Tibial nerve (tissue), 4 donors: ENCODE measurements around the gene KMT2C. TPM values are rescaled to one million over a fixed set of nuclear protein-coding genes. Genes with fewer than 3 reads are reported as not detected.
"Not testable (repeated sequence)": the region's sequence is repeated elsewhere in the genome, so short reads cannot be mapped to it uniquely, and the experiment has no call there.

ENCODE experiments used
- DNase-seq, 2 donors: peaks; one replicate each; pipeline ENCODE4 v3.0.0-alpha.2; 2019; ENCODE audit warnings: low spot score in 2 of 2
- H3K27ac ChIP-seq, 4 donors: fragments of 200-600 bp; sonication (generic) in 3 of 4; one replicate each; pipeline ENCODE4 v1.5.1; 2017 to 2019; ENCODE audit warnings: mild to moderate bottlenecking in 1 of 4
- H3K27me3 ChIP-seq, 2 donors: fragments of 200-600 bp; sonication (generic) in 1 of 2; one replicate each; pipeline versions ENCODE4 v1.5.1 to v1.6.0; 2017 to 2019
- H3K36me3 ChIP-seq, 3 donors: fragments of 200-600 bp; sonication (generic); one replicate each; pipeline ENCODE4 v1.5.1; 2018 to 2019
- H3K4me1 ChIP-seq, 4 donors: fragments of 200-600 bp; sonication (generic) in 3 of 4; one replicate each; pipeline ENCODE4 v1.5.1; 2017 to 2019
- H3K4me3 ChIP-seq, 4 donors: fragments of 200-600 bp; sonication (generic) in 3 of 4; one replicate each; pipeline ENCODE4 v1.5.1; 2017 to 2019; ENCODE audit warnings: mild to moderate bottlenecking in 1 of 4, moderate library complexity in 1 of 4
- H3K9me3 ChIP-seq, 4 donors: fragments of 200-600 bp; sonication (generic) in 3 of 4; one replicate each; pipeline ENCODE4 v1.5.1; 2017 to 2019
- CTCF ChIP-seq, 5 experiments: fragments of 200-600 bp in 3 of 5; fragments of 450-650 bp in 2 of 5; sonication (generic) in 3 of 5; IDR thresholded peaks; one replicate each; pipeline ENCODE4 v1.5.1; 2016 to 2019; ENCODE audit warnings: antibody characterized with exemption in 5 of 5, mild to moderate bottlenecking in 3 of 5, moderate library complexity in 2 of 5
- EP300 ChIP-seq, 2 donors: sonication (generic); formaldehyde crosslinking; IDR thresholded peaks; one replicate each; pipeline ENCODE4 v1.6.1; 2017; ENCODE audit warnings: antibody characterized with exemption in 2 of 2, mild to moderate bottlenecking in 1 of 2
- POLR2A ChIP-seq, 2 donors: fragments of 450-650 bp; IDR thresholded peaks; one replicate each; pipeline ENCODE4 v1.6.1; 2017; ENCODE audit warnings: antibody characterized with exemption in 2 of 2, mild to moderate bottlenecking in 2 of 2, moderate library complexity in 2 of 2
- WGBS, 2 donors: methylation state at CpG; one replicate each; pipeline ENCODE4 v1.1.5; 2018; 5-methylcytosine and 5-hydroxymethylcytosine counted together
- total RNA-seq, 4 donors: library from RNA; depleted of rRNA; stranded (reverse); fragments of >200 nt; gene quantifications; one replicate each; pipeline ENCODE4 v1.1.0, GENCODE V29; 2016

KMT2C gene
- total RNA-seq, 4 donors from 2014 or later = 63.2 to 86.1 (median 69.4) TPM

- H3K27me3 ChIP-seq = no peaks in the 10 kb centered on the region
- WGBS, 2 donors = 73 to 81% methylated on average over 3 of the region's 3 CpGs
- no peaks in the 10 kb centered on the region for H3K36me3 ChIP-seq
- no peak overlapping the region for H3K4me3 ChIP-seq
- H3K4me1 ChIP-seq = peaks cover 0 to 79% (median 32%) of the 10 kb centered on the region in 4 donors
- no peaks in the 10 kb centered on the region for H3K9me3 ChIP-seq
- TF ChIP-seq POLR2A (IDR thresholded peaks at IDR 0.05) (no peak), CTCF (IDR thresholded peaks at IDR 0.05) (no peak)
- no peak overlapping the region for H3K27ac ChIP-seq
- no peak for DNase-seq
Observed at GRCh38 chr7:152430854-152431253, 4.9 kb downstream of the KMT2C start.

- H3K4me3 ChIP-seq, H3K9me3 ChIP-seq, H3K27me3 ChIP-seq, H3K36me3 ChIP-seq, H3K27ac ChIP-seq, DNase-seq: not testable (repeated sequence)
- H3K4me1 ChIP-seq = peaks cover 0 to 85% (median 32%) of the 10 kb centered on the region in 4 donors
- 75 to 76% methylated on average over 5 of the region's 5 CpGs for WGBS, 2 donors
Observed at GRCh38 chr7:152430118-152430517, 5.7 kb downstream of the KMT2C start.

- Histone ChIP-seq H3K4me1 (peaks cover 0 to 58% (median 19%) of the 10 kb centered on the region in 4 donors), H3K36me3 (peaks cover 0 to 27% (median 0%) of the 10 kb centered on the region in 3 donors), H3K27me3 (no peaks in the 10 kb centered on the region), H3K4me3 (no peak overlapping the region), H3K27ac (no peak overlapping the region), H3K9me3 (peaks cover 0 to 25% (median 0%) of the 10 kb centered on the region in 4 donors)
- no peak for TF ChIP-seq CTCF (IDR thresholded peaks at IDR 0.05)
- TF ChIP-seq POLR2A (IDR thresholded peaks at IDR 0.05) = no peak
- TF ChIP-seq EP300 (IDR thresholded peaks at IDR 0.05) = no peak
- no peak for DNase-seq
- 86 to 87% methylated on average over 8 of the region's 8 CpGs for WGBS, 2 donors
Observed at GRCh38 chr7:152424348-152425108, 11.3 kb downstream of the KMT2C start.

- peaks cover 0 to 54% (median 18%) of the 10 kb centered on the region in 4 donors for H3K4me1 ChIP-seq
- DNase-seq = no peak
- no peak overlapping the region for H3K4me3 ChIP-seq
- no peak overlapping the region for H3K27ac ChIP-seq
- peaks cover 0 to 27% (median 0%) of the 10 kb centered on the region in 3 donors for H3K36me3 ChIP-seq
- TF ChIP-seq EP300 (IDR thresholded peaks at IDR 0.05) = no peak
- no peak for TF ChIP-seq POLR2A (IDR thresholded peaks at IDR 0.05)
- TF ChIP-seq CTCF (IDR thresholded peaks at IDR 0.05) = no peak
- no peaks in the 10 kb centered on the region for H3K27me3 ChIP-seq
- WGBS, 2 donors = 79 to 85% methylated on average over 3 of the region's 3 CpGs
- H3K9me3 ChIP-seq = peaks cover 0 to 25% (median 0%) of the 10 kb centered on the region in 4 donors
Observed at GRCh38 chr7:152423991-152424347, 11.8 kb downstream of the KMT2C start.

GRCh38 chr7:152423171-152423570, 12.6 kb downstream of the KMT2C start:
- not testable (repeated sequence) for H3K4me3 ChIP-seq, DNase-seq, H3K27ac ChIP-seq, H3K27me3 ChIP-seq
- Histone ChIP-seq H3K36me3 (peaks cover 0 to 27% (median 0%) of the 10 kb centered on the region in 3 donors), H3K4me1 (peaks cover 0 to 46% (median 12%) of the 10 kb centered on the region in 4 donors), H3K9me3 (peaks cover 0 to 25% (median 0%) of the 10 kb centered on the region in 4 donors)
- WGBS, 2 donors = 96 to 98% methylated on average over 4 of the region's 4 CpGs

GRCh38 chr7:152420950-152421349, 14.9 kb downstream of the KMT2C start:
- H3K27me3 ChIP-seq, H3K27ac ChIP-seq, DNase-seq, H3K4me3 ChIP-seq: not testable (repeated sequence)
- peaks cover 0 to 27% (median 0%) of the 10 kb centered on the region in 3 donors for H3K36me3 ChIP-seq
- H3K9me3 ChIP-seq = peaks cover 0 to 25% (median 0%) of the 10 kb centered on the region in 4 donors
- H3K4me1 ChIP-seq = peaks cover 0 to 26% (median 4%) of the 10 kb centered on the region in 4 donors
